ENCODE data around the gene FOXF1. TPM values are rescaled to one million over a fixed set of nuclear protein-coding genes. Genes with fewer than 3 reads are reported as not detected.

FOXF1 gene
- total RNA-seq = not detected
- 0.11 TPM for polyA plus RNA-seq (2013, experiment 1 of 2)
- polyA plus RNA-seq (2013, experiment 2 of 2) = 0.08 TPM
- long read RNA-seq, experiment 1 = 0 reads
- long read RNA-seq, experiment 2 = 0 reads
- long read RNA-seq, experiment 3 = 0 reads
- long read RNA-seq, experiment 4 = 0 reads

- Histone ChIP-seq H3K4me3 (ENCODE audit: low read length) (peak within 1 kb of the TSS; percentile 29), H3K9me3 (ENCODE audit: control insufficient read depth, low read length) (no peaks in the 10 kb centered on the region), H3K27ac (ENCODE audit: low read depth, low read length) (no peak within 1 kb of the TSS), H3K9ac (ENCODE audit: extremely low read depth, low read length, poor library complexity, severe bottlenecking) (no peak within 1 kb of the TSS), H3K27me3 (ENCODE audit: control insufficient read depth, insufficient read depth, low read length, poor library complexity, severe bottlenecking) (peaks cover 100% of the 10 kb centered on the region), H3K36me3 (ENCODE audit: control insufficient read depth, insufficient read depth, low read length) (no peaks in the 10 kb centered on the region), H3K4me1 (ENCODE audit: control insufficient read depth, insufficient read depth, low read length) (no peaks in the 10 kb centered on the region)
- DNase-seq = peak; percentile 85
- H3K27me3 Mint-ChIP-seq (ENCODE audit: insufficient read depth) = peaks cover 100% of the 10 kb centered on the region
- no peaks in the 10 kb centered on the region for H3K36me3 Mint-ChIP-seq (ENCODE audit: low read depth)
- H3K4me3 Mint-ChIP-seq = peak within 1 kb of the TSS; percentile 36
- no peak for TF ChIP-seq CTCF (conservative IDR thresholded peaks at IDR 0.05)
- WGBS, 2 experiments (ENCODE audit: insufficient coverage in 1 of 2, insufficient read length in 1 of 2) = 1 to 2% methylated on average over 33 to 85 of the region's 89 CpGs
- no peaks in the 10 kb centered on the region for H3K9me3 Mint-ChIP-seq
- no peak within 1 kb of the TSS for H3K27ac Mint-ChIP-seq
- peaks cover 11% of the 10 kb centered on the region for H3K4me1 Mint-ChIP-seq
Measured at GRCh38 chr16:86510465-86511261, at the start of gene FOXF1. TSS of gene FOXF1 (plus strand) at chr16:86510527. CDS start at chr16:86510570, 43 bp downstream.

GRCh38 chr16:86461037-86461436 is 49.3 kb upstream of the FOXF1 start:
- Histone ChIP-seq H3K36me3 (ENCODE audit: control insufficient read depth, insufficient read depth, low read length) (no peaks in the 10 kb centered on the region), H3K4me1 (ENCODE audit: control insufficient read depth, insufficient read depth, low read length) (no peaks in the 10 kb centered on the region), H3K27me3 (ENCODE audit: control insufficient read depth, insufficient read depth, low read length, poor library complexity, severe bottlenecking) (peaks cover 26% of the 10 kb centered on the region), H3K9me3 (ENCODE audit: control insufficient read depth, low read length) (no peaks in the 10 kb centered on the region), H3K9ac (ENCODE audit: extremely low read depth, low read length, poor library complexity, severe bottlenecking) (no peak overlapping the region), H3K27ac (ENCODE audit: low read depth, low read length) (no peak overlapping the region), H3K4me3 (ENCODE audit: low read length) (no peak overlapping the region)
- Mint-ChIP-seq H3K4me1 (no peaks in the 10 kb centered on the region), H3K27me3 (ENCODE audit: insufficient read depth) (peaks cover 34% of the 10 kb centered on the region), H3K4me3 (no peak overlapping the region), H3K36me3 (ENCODE audit: low read depth) (no peaks in the 10 kb centered on the region), H3K27ac (no peak overlapping the region), H3K9me3 (peaks cover 24% of the 10 kb centered on the region)
- no peak for TF ChIP-seq CTCF (conservative IDR thresholded peaks at IDR 0.05)
- no peak for DNase-seq

- H3K9me3 ChIP-seq (ENCODE audit: control insufficient read depth, low read length) = no peaks in the 10 kb centered on the region
- Mint-ChIP-seq H3K36me3 (ENCODE audit: low read depth) (no peaks in the 10 kb centered on the region), H3K9me3 (peaks cover 24% of the 10 kb centered on the region), H3K4me1 (no peaks in the 10 kb centered on the region), H3K27me3 (ENCODE audit: insufficient read depth) (peaks cover 23% of the 10 kb centered on the region), H3K27ac (no peak overlapping the region), H3K4me3 (no peak overlapping the region)
- H3K9ac ChIP-seq (ENCODE audit: extremely low read depth, low read length, poor library complexity, severe bottlenecking) = no peak overlapping the region
- no peak overlapping the region for H3K4me3 ChIP-seq (ENCODE audit: low read length)
- H3K36me3 ChIP-seq (ENCODE audit: control insufficient read depth, insufficient read depth, low read length) = no peaks in the 10 kb centered on the region
- no peak overlapping the region for H3K27ac ChIP-seq (ENCODE audit: low read depth, low read length)
- H3K4me1 ChIP-seq (ENCODE audit: control insufficient read depth, insufficient read depth, low read length) = no peaks in the 10 kb centered on the region
- DNase-seq = no peak
- WGBS, 2 experiments (ENCODE audit: insufficient coverage in 1 of 2, insufficient read length in 1 of 2) = 91 to 92% methylated on average over 10 to 17 of the region's 17 CpGs
- no peak for TF ChIP-seq CTCF (conservative IDR thresholded peaks at IDR 0.05)
- H3K27me3 ChIP-seq (ENCODE audit: control insufficient read depth, insufficient read depth, low read length, poor library complexity, severe bottlenecking) = peaks cover 17% of the 10 kb centered on the region
Measured at GRCh38 chr16:86462334-86463084, 47.8 kb upstream of the FOXF1 start.

Data from endodermal cell (in vitro differentiated cells).